ENCODE results near the gene CASP1. TPM values are rescaled to one million over a fixed set of nuclear protein-coding genes. Genes with fewer than 3 reads are reported as not detected.
"Not testable (repeated sequence)": the region's sequence is repeated elsewhere in the genome, so short reads cannot be mapped to it uniquely, and the experiment has no call there.

Gene CASP1
- total RNA-seq, 4 donors from 2014 or later, result 42.0 to 146 (median 93.6) TPM

GRCh38 chr11:105040703-105041102 lies 5.8 kb upstream of the CASP1 start:
- no peak for DNase-seq
- Histone ChIP-seq H3K4me3 (no peak overlapping the region), H3K27ac (no peak overlapping the region), H3K27me3 (no peaks in the 10 kb centered on the region), H3K36me3 (no peaks in the 10 kb centered on the region), H3K4me1 (peaks cover 0 to 15% (median 5%) of the 10 kb centered on the region in 4 donors), H3K9me3 (no peaks in the 10 kb centered on the region)
- TF ChIP-seq, protein P1, sequence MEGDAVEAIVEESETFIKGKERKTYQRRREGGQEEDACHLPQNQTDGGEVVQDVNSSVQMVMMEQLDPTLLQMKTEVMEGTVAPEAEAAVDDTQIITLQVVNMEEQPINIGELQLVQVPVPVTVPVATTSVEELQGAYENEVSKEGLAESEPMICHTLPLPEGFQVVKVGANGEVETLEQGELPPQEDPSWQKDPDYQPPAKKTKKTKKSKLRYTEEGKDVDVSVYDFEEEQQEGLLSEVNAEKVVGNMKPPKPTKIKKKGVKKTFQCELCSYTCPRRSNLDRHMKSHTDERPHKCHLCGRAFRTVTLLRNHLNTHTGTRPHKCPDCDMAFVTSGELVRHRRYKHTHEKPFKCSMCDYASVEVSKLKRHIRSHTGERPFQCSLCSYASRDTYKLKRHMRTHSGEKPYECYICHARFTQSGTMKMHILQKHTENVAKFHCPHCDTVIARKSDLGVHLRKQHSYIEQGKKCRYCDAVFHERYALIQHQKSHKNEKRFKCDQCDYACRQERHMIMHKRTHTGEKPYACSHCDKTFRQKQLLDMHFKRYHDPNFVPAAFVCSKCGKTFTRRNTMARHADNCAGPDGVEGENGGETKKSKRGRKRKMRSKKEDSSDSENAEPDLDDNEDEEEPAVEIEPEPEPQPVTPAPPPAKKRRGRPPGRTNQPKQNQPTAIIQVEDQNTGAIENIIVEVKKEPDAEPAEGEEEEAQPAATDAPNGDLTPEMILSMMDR (IDR thresholded peaks at IDR 0.05), result no peak
- TF ChIP-seq POLR2A (IDR thresholded peaks at IDR 0.05), result no peak

GRCh38 chr11:105034388-105034787 lies 556 bp downstream of the CASP1 start:
- peaks cover 0 to 11% (median 0%) of the 10 kb centered on the region in 4 donors for H3K4me1 ChIP-seq
- DNase-seq, H3K9me3 ChIP-seq, H3K27me3 ChIP-seq: not testable (repeated sequence)
- peaks cover 0 to 19% (median 0%) of the 10 kb centered on the region in 3 donors for H3K36me3 ChIP-seq
- H3K27ac ChIP-seq, result peak overlapping the region; percentile 63 to 83 (median 78)
- H3K4me3 ChIP-seq, result peak overlapping the region; percentile 37 to 54 (median 44)

GRCh38 chr11:105033781-105034180 lies 1.2 kb downstream of the CASP1 start:
- Histone ChIP-seq H3K27ac (peak overlapping the region; percentile 21 to 83 (median 69)), H3K4me3 (peak overlapping the region; percentile 37 to 54 (median 44))

GRCh38 chr11:105033343-105033742 lies 1.6 kb downstream of the CASP1 start:
- H3K27me3 ChIP-seq, result no peaks in the 10 kb centered on the region
- TF ChIP-seq POLR2A (IDR thresholded peaks at IDR 0.05), result no peak
- TF ChIP-seq, protein P1 (IDR thresholded peaks at IDR 0.05), result no peak
- H3K4me3 ChIP-seq, result peak overlapping the region; percentile 16 to 54 (median 44)
- no peak for DNase-seq
- H3K4me1 ChIP-seq, result peaks cover 0 to 11% (median 0%) of the 10 kb centered on the region in 4 donors
- H3K36me3 ChIP-seq, result peaks cover 0 to 29% (median 0%) of the 10 kb centered on the region in 3 donors
- H3K27ac ChIP-seq, result peak overlapping the region; percentile 21 to 83 (median 69)
- no peaks in the 10 kb centered on the region for H3K9me3 ChIP-seq

More at GRCh38 chr11:105033781-105034180, 1.2 kb downstream of the CASP1 start:
- Histone ChIP-seq H3K4me1 (peaks cover 0 to 11% (median 0%) of the 10 kb centered on the region in 4 donors), H3K27me3 (no peaks in the 10 kb centered on the region), H3K9me3 (no peaks in the 10 kb centered on the region), H3K36me3 (peaks cover 0 to 24% (median 0%) of the 10 kb centered on the region in 3 donors)
- TF ChIP-seq, protein P1 (IDR thresholded peaks at IDR 0.05), result no peak
- no peak for TF ChIP-seq POLR2A (IDR thresholded peaks at IDR 0.05)
- DNase-seq, result no peak

DNA sequence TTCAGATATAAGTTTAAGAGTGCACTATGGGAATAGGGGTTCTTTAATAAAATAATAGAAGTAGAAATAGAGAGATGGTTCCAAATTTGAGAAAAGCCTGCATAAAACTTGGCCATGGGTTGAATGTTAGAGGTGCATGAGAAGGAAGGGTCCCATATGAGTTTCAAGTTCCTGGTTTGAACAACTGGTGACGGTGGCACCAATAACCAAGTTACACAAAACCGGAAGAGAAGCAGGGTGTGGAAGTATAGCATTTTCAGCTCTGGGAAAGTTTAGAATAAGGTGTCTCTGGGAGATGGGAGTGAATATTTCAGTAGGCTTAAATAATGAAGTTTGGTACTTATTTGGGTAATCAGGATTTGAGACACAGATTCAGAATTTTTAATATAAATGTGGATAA lies 2.4 kb downstream of the CASP1 start:
- Histone ChIP-seq H3K36me3 (peaks cover 0 to 35% (median 0%) of the 10 kb centered on the region in 3 donors), H3K27me3 (no peaks in the 10 kb centered on the region), H3K4me1 (peaks cover 0 to 15% (median 1%) of the 10 kb centered on the region in 4 donors), H3K27ac (peak overlapping the region in 2 of 4 donors; percentile 21 to 63), H3K4me3 (peak overlapping the region in 2 of 4 donors; percentile 47 to 54), H3K9me3 (no peaks in the 10 kb centered on the region)
- TF ChIP-seq, protein P1 (IDR thresholded peaks at IDR 0.05), result no peak
- no peak for TF ChIP-seq POLR2A (IDR thresholded peaks at IDR 0.05)
- DNase-seq, result no peak

- Histone ChIP-seq H3K27ac (peak overlapping the region in 2 of 4 donors; percentile 35 to 38), H3K4me3 (peak overlapping the region in 1 of 4 donors; percentile 5), H3K27me3 (no peaks in the 10 kb centered on the region), H3K9me3 (no peaks in the 10 kb centered on the region), H3K36me3 (peaks cover 0 to 54% (median 0%) of the 10 kb centered on the region in 3 donors), H3K4me1 (peaks cover 0 to 27% (median 4%) of the 10 kb centered on the region in 4 donors)
- TF ChIP-seq, protein P1 (IDR thresholded peaks at IDR 0.05), result no peak
- TF ChIP-seq POLR2A (IDR thresholded peaks at IDR 0.05), result no peak
- DNase-seq, result no peak
Observed at GRCh38 chr11:105027678-105028077, 7.3 kb downstream of the CASP1 start.
